GM21381 (cell line): Measurements from ENCODE around the gene EPS15.
A peak's percentile ranks its signal among the peaks of the same experiment; 100 is the strongest.
"Not testable (repeated sequence)": the region's sequence is repeated elsewhere in the genome, so short reads cannot be mapped to it uniquely, and the experiment has no call there.

Source experiments
- ATAC-seq: cut with Tn5 transposase; IDR thresholded peaks from one replicate; pipeline ENCODE4 v1.9.1; 2021; ENCODE audit warnings: mild to moderate bottlenecking, moderate library complexity; ENCODE audit not compliant: unreplicated experiment

Gene EPS15

DNA sequence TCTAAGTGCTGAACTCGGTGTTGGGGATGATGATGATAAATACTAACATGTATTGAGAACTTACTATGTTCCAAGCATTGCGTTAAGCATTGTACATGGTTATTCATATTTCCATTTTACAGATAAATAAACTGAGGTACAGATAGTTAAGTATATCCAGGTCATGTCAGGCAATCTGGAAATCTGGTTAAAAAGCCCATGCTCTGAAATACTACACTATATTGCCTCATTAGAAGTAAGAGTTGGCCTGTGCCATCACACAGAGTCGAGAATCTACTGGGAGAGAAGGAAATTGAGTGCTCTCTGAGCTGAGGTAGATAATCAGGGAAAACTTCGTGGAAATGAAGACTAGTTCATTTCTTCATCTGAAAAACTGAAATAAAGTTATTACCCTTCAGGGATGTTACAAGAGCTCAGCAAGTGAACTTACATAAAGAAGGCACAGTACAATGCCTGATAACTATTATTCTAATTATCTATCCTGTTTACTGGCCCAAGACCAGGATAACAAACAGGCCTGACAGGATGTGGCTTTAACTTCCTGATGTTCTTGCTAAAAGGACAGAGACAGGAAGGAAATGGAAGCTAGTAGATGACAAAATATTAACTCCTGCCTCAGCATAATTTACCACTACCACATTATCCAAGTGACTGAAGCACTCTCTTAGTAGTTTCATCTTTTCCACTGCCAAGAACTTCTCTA lies 85.6 kb downstream of the EPS15 start:
- ATAC-seq, result no peak

DNA sequence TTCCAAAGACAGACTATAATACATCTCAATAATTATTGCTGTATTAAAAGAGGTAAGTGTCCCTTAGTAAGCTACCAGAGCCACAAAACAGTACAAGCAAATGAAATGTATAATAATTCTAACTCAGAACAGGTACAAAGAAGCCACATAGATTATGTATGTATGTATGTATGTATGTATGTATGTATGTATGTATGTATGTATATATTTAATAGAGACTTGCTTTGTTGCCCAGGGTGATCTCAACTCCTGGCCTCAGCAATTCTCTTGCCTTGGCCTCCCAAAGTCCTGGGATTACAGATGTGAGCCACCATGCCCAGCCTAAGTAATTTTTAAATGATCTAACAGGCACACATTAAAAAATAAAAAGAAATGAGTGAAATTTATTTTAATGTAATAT lies 86.9 kb downstream of the EPS15 start:
- ATAC-seq, result no peak

DNA sequence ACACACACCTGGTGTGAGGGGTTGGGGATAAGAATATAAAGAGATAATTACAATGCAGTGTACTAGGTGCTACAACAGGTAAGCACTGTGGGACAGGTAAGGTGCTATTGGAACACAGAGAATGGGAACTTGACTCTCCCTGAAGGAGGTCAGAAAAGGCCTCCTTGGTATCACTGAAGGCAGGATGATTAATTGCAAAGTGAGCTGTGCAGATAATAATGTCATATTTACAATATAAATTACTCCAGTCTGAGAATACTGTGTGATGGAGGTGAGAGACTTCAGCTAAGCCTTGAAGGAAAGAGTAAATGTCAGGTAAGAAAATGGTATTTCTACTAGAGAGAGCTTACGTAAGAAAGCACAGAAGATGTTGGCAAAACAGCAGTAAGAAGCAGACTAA lies 91.6 kb downstream of the EPS15 start:
- no peak for ATAC-seq

DNA sequence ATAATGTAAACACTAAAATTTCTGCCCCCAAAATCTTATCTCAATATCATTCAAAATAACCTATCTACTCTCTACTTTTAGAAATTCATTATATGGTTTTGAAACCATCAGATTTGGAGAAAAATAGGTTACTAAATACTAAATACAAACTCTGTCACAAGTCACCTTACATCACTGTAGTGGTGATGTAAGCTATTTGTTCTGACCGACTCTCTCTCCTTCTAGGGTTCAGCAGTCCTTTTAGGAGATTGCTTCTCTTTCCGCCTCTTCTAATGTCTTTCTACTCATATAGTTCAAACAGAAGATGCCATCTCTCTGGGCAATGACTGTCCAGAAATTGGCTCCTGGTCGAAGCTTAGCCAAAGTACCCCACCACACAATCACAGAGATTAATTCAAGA lies 93.1 kb downstream of the EPS15 start:
- ATAC-seq, result no peak

DNA sequence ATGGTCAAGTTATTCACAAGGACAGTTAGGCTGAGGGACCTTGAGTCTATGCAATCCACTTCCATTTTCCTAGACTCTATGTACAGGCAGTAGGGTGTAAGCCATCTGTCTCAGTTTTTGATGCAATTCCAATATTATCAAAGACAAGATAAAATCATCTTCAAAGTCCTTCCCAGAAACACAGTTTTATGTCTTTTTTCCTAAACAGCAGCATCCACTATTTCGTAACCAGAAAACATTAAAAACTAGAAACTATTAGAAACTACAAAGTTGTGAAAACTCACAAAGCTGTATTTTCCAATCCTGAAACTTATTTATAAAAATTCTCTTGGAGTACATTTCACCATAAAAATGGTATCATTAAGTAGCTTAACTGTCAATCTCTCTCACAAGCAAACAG lies 93.8 kb downstream of the EPS15 start:
- ATAC-seq, result no peak

DNA sequence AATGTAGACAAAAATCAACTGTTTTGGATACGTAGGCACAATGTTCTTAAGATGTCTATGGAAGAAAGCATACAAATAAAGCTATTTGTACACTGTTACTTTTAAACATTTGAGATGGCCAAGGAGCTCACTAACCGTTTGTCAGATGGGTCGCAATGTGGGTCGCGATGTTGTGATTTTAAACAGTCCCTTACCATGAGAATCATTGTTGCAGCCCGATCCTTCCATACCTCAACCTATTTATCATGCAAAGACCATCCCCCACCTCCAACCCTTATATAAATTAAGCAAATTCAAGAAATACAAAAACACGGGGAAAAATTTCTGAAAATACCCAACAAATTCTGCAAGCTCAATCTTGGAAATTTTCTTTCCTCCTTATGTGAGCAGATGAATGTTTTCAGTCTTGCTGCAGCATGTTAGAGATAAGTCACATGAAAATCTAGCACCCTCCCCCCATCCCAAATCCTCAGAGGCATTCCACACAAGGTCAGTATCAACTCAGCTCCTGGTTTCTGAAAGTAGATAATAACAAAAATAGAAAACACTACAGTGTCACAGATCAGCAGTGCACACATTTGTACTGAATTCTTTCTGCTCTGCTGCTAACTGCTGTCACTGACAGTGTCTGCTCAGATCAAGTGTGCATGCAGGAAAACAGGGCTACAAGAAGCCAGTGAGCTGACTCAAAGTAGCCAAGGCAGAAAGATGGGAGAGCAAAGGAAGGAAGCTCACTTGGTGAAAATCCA lies 95.8 kb downstream of the EPS15 start:
- no peak for ATAC-seq

DNA sequence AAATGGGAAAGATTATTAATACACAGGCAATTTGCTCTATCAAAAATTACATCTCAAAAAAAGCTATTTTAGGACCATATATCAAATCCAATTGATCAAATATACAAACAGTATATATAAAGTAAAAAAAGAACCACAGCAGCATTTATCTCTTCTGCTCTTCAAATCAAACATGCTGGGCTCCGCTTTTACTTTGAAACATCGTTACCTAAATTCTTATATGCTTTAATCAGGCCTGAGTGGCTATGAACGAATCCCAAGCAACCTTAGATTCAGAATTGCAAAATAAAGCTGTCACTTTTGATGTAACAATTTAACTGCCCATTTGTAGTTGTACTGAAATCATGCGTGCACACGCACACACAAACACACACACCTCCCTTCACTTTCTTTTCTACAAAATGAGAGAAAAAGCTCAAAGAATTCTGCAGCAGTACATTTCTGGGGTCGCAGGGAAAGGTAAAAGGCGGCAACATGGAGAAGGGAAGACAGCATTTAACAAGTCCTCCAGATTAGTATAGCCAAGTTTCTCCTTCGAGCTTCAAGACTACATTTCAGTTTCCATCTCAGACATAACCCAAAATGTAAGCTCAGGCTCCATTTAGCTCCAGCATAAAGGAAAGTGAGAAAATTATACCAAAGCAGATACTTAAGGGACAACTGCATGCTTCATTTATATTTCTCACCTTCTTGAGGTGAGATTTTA lies 96.5 kb downstream of the EPS15 start:
- no peak for ATAC-seq

DNA sequence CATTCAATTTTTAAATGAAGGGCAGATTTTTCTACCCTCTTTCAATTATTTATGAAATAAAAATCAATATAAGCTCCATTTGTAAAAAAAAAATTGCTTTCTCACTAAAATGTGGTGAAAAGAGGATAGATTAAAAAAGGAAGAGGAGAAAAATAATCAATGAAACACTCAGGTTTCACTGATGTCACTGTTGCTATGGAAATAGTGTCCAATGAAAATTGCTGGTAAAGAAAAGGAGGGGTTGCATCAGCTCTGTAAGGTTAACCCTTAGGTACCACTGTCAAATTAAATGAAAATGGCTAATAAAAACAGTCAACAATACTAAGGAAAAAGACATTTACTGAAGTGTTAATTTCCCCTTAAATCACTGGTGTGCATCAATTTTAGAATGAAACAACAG lies 97.1 kb downstream of the EPS15 start:
- ATAC-seq, result no peak

DNA sequence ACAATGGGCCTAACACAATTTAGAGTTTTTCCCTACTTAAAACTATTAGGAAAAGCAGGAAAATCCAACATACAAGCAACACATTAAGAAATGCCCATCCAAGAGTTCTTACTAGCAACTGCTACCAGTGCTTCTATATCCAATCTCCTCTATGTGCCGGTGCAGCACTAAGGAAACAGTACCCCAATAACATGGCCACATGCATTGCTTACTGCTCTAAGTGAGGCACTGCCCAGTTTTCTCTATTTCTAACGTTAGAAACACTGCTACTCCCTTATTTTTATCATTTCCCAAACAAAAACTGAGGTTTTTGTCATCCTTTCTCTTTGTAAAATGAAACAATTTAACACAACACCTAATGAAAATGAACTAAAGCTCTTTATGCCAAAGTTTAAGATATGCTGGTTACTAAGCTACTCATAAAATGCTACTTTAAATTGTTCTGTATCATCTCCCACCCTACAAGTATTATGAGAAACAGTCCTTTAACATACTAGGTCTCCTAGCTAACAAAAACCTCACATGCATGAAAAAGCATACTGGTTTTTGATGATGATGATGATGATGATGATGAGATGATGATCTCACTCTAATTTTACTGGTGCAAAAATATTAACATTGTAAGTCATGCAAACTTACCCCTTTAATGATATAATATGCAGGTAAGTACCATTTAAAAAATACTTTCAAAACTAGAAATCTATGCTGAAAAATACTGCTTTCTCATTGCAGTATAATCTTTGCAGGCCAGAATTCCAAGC lies 98.0 kb downstream of the EPS15 start:
- no peak for ATAC-seq

DNA sequence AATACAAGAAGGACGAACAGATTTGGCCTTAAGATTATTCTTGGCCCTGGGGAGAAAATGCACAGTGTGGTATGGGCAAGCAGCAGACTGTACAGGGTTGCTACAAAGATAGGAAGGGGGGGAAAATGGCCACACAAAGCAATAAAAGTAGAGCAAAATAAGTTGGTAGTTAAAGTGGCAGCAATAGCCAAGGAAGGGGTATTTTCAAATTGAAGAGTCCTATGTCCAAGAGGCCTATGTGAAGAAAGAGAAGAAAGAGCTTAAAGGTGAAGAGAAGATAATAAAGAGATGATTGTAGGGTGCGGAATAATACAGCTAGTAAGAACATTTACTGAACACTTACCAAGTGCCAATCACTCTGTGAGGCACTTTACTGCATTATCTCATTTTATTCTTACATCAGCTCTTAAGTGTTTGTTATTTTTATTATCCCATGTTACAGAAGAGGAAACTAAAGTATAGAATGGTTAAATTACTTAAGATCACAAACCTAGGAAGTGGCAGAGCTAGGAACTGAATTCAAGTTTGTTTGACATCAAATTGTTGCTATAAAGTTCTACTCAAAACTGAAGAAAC lies 100.6 kb downstream of the EPS15 start:
- ATAC-seq, result no peak

DNA sequence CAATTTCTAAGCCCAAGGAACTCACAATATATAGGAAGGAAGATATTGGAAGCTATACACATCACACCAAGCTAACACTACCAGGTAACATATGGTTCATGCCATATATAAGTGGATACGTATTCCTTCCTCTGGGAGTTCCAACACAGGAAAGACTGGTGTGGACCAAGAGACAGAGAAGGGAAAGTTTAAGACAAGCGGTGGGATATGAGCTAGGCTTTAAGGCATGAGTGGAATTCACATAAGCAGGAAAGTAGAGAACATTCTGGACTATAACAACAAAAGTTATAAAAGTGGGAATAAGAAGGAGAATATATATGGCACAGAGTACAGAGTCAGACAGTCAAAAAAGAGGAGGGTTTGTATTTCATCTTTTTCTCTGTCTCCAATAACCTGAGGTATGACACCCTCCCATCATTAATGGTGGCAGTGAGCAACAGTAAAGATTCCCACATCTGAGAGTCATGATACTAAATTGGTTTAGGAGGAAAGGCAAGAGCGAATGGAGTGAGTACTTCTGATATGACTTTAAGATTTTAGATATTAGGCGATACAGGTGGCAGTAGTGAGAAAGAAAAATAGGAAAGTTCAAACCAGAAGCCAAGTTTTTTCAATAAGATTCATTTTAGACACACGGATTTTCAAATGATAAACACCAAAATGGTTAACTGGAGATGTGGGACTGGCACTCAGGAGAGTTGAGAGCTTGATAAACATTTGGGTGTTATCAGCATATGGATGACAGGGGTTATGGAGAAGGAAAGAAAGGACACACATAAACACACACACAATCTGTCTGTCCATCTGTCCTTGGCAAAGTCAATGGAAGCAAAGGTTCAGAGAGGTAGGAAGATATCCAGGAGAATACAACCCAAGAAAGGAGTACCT lies 101.3 kb downstream of the EPS15 start:
- ATAC-seq, result no peak

DNA sequence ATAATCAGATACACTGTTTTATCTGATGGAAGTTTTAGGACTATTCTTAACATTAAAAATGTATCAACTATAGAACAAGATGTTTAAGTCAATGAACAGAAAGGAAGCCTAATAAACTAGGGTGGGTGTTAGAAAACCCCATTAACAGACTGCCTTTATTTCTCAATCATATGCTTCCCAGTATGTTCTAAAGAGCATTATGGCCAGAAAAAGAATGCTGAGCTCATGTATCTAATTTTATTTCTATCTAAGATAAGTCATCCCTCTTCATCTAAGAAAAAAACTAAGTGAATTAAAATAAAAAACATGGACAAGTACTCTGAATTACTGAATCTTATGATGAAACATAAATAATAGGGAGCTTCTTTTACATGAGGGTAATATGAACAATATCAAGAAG lies 102.2 kb downstream of the EPS15 start:
- ATAC-seq, result no peak

DNA sequence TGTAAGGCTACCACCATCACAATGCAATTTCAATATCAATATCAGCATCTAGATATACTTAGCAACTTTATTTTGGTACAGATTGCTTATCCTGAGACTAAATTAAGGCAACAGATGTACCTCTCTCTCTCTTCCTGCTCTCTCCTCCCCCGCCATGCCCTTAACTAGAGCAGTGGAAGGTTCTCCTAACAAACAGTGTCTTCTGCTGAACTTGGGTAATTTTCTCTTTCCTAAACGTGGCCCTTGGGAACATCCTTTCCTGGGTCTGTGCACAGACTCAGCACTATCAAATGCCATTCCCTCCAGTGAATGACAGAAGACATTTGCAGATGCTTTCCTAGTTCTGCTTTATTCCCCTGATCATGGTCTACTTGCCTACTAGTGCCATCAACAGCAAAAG lies 103.1 kb downstream of the EPS15 start:
- ATAC-seq, result no peak

DNA sequence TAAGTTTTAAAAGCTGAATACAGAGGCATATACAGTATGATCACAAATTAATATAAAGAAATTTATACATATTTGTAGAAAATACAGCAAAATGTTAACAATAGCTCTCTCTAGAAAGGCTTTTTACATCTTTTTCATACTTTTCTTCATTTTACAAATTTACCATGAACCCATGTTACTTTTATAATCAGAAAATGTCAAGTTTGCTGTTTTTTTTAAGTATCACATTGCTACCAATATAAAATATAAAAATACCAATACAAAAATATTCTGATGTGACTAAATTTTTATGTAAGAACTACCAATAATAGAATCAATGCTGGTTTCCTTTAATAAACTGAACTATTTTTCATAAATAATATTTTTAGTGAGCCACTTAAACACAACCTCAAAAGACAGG lies 104.3 kb downstream of the EPS15 start:
- no peak for ATAC-seq

DNA sequence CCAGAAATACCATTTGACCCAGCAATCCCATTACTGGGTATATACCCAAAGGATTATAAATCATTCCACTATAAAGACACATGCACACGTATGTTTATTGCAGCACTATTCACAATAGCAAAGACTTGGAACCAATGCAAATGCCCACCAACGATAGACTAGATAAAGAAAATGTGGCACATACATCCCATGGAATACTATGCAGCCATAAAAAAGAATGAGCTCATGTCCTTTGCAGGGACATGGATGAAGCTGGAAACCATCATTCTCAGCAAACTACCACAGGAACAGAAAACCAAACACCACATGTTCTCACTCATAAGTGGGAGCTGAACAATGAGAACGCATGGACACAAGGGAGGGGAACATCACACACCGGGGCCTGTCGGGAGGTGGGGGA lies 107.2 kb downstream of the EPS15 start:
- ATAC-seq, result not testable (repeated sequence)

DNA sequence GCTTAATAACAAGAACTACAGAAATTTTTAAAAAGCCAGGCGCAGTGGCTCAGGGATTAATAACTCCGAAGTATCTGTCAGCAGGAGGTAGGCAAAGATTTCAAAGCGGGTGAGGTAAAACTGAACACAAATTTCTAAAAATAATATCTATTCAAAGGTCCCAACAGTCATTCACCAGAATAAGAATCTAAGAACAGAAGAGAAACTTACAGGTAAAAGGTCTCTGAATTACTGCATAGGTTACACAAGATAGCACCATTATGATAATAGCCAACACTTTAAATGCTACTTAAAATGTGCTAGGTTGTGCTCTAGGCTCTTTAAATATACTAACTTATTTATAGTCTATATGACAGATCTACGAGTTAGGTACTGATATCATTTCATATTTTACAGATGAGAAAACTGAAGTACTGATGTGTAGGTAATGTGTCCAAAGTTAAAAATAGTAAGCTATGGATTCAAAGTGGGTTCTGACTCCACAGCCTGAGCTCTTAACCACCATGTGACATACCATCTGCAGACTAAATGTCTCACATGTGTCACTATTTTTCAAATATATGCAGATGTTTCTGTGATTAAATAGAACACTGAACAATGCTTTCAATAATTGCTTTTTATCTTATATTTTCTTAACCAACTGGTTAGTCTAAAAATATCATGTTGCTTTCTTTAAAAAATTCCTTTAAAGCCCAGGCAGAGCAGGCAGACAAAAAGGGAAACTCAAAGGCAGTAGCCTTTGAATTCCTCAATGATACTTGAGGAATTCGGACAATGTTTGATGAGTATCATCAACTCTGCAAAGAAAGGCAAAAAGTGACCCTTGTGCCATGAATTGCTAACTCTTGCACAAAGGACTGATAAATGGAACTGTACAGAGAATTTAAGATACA lies 108.3 kb downstream of the EPS15 start:
- peak; percentile 35 for ATAC-seq

DNA sequence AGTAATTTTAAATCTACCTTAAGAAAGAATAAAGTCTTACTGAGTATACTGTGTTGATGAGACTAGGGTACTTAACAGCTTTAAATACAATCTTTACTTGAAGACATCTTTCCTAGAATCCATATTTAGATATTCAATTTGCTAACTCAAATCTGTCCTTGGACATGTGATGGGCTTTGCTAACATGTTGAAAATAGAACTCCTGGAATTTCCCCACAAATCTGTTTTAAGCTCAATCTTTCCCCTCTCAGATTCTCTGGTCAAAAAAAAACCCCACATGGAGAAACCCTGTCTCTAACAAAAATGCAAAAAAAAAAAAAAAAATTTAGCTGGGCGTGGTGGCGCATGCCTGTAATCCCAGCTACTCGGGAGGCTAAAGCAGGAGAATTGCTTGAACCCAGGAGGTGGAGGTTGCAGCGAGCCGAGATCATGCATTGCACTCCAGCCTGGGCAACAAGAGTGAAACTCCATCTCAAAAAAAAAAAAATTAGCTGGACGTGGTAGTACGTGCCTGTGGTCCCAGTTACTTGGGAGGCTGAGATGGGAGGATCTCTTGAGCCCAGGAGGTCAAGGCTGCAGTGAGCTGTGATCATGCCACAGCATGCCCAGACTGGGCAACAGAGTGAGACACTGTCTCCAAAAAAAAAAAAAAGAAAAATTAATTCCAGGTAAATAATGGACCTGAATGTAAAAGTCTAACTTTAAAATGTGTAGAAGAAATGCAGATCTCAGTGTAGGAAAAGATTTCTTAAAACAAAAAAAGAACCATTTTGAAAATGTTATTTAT lies 109.1 kb downstream of the EPS15 start:
- not testable (repeated sequence) for ATAC-seq

DNA sequence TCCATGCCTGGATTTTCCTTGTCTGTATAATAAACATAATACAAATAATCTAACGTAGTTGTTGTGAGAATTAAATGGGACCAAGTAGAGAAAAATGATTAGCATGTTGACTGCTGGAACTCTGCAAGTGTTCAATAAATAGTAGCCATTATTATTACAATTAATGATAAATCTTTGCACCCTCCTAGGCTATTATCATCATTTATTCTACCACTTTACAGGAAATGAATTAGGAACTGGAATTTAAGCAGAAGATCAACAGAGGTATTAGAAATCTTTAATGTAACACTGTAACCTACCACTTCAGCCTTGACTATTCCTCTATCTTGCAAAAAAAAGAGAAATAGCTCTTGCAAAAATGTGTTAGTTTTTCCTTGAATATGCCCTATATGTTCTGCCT lies 126.8 kb downstream of the EPS15 start:
- no peak for ATAC-seq
